Neural crest cell (in vitro differentiated cells): ENCODE results near the gene BBOX1. TPM values are rescaled to one million over a fixed set of nuclear protein-coding genes. Genes with fewer than 3 reads are reported as not detected.

Experiments
- DNase-seq: peaks from one replicate; pipeline ENCODE4 v3.0.0; 2021; ENCODE audit warnings: low read depth, mixed read lengths, low spot score
- H3K27ac Mint-ChIP-seq: one replicate; pipeline ENCODE4 v1.8.0; 2021; ENCODE audit warnings: mild to moderate bottlenecking, mixed read lengths; ENCODE audit not compliant: unreplicated experiment
- H3K27me3 Mint-ChIP-seq: 2 replicates; pipeline ENCODE4 v1.8.0; 2021; ENCODE audit warnings: low read depth, mild to moderate bottlenecking, mixed read lengths
- H3K36me3 Mint-ChIP-seq: 2 replicates; pipeline ENCODE4 v1.8.0; 2021; ENCODE audit warnings: low read depth, mild to moderate bottlenecking, mixed read lengths
- H3K4me1 Mint-ChIP-seq: 2 replicates; pipeline ENCODE4 v1.8.0; 2021; ENCODE audit warnings: mixed read lengths
- H3K4me3 Mint-ChIP-seq: one replicate; pipeline ENCODE4 v1.8.0; 2021; ENCODE audit warnings: mild to moderate bottlenecking, mixed read lengths
- H3K9me3 Mint-ChIP-seq: 2 replicates; pipeline ENCODE4 v1.8.0; 2021; ENCODE audit warnings: mixed read lengths
- CTCF ChIP-seq: fragments of 200-600 bp; sonication (generic); conservative IDR thresholded peaks from 2 replicates; pipeline ENCODE4 v1.5.0; 2021; ENCODE audit warnings: antibody characterized with exemption, mild to moderate bottlenecking
- total RNA-seq: library from RNA; stranded (reverse); gene quantifications from 2 replicates; pipeline ENCODE4 v1.2.1, GENCODE V29; 2021

BBOX1 gene
- total RNA-seq, 1 donor from 2014 or later = not detected

- Mint-ChIP-seq H3K36me3 (peaks cover 8% of the 10 kb centered on the region), H3K27ac (peak overlapping the region; percentile 72), H3K9me3 (no peaks in the 10 kb centered on the region), H3K4me1 (no peaks in the 10 kb centered on the region), H3K4me3 (no peak overlapping the region), H3K27me3 (no peaks in the 10 kb centered on the region)
- no peak for DNase-seq
- no peak for TF ChIP-seq CTCF
Observed at GRCh38 chr11:27076121-27076589, 35.5 kb downstream of the BBOX1 start.

- H3K4me3 Mint-ChIP-seq = no peak overlapping the region
- H3K36me3 Mint-ChIP-seq = no peaks in the 10 kb centered on the region
- no peak overlapping the region for H3K27ac Mint-ChIP-seq
- no peaks in the 10 kb centered on the region for H3K27me3 Mint-ChIP-seq
- H3K9me3 Mint-ChIP-seq = no peaks in the 10 kb centered on the region
- DNase-seq = no peak
- TF ChIP-seq CTCF = no peak
- H3K4me1 Mint-ChIP-seq = peaks cover 15% of the 10 kb centered on the region
Observed at GRCh38 chr11:27081056-27081455, 40.4 kb downstream of the BBOX1 start.

GRCh38 chr11:27083241-27083640 lies 42.6 kb downstream of the BBOX1 start:
- Mint-ChIP-seq H3K27ac (no peak overlapping the region), H3K36me3 (no peaks in the 10 kb centered on the region), H3K27me3 (no peaks in the 10 kb centered on the region), H3K4me1 (peaks cover 15% of the 10 kb centered on the region), H3K9me3 (no peaks in the 10 kb centered on the region), H3K4me3 (no peak overlapping the region)
- no peak for TF ChIP-seq CTCF
- DNase-seq = no peak

- H3K4me3 Mint-ChIP-seq = no peak overlapping the region
- DNase-seq = no peak
- H3K27me3 Mint-ChIP-seq = no peaks in the 10 kb centered on the region
- TF ChIP-seq CTCF = no peak
- no peaks in the 10 kb centered on the region for H3K36me3 Mint-ChIP-seq
- no peaks in the 10 kb centered on the region for H3K9me3 Mint-ChIP-seq
- H3K4me1 Mint-ChIP-seq = peaks cover 15% of the 10 kb centered on the region
- no peak overlapping the region for H3K27ac Mint-ChIP-seq
Observed at GRCh38 chr11:27083782-27084181, 43.2 kb downstream of the BBOX1 start.

- Mint-ChIP-seq H3K9me3 (no peaks in the 10 kb centered on the region), H3K27me3 (no peaks in the 10 kb centered on the region), H3K36me3 (no peaks in the 10 kb centered on the region), H3K27ac (peak overlapping the region; percentile 51), H3K4me3 (no peak overlapping the region), H3K4me1 (peaks cover 15% of the 10 kb centered on the region)
- DNase-seq = no peak
- no peak for TF ChIP-seq CTCF
Observed at GRCh38 chr11:27084518-27084917, 43.9 kb downstream of the BBOX1 start.

GRCh38 chr11:27085111-27085510 lies 44.5 kb downstream of the BBOX1 start:
- peaks cover 15% of the 10 kb centered on the region for H3K4me1 Mint-ChIP-seq
- no peak for DNase-seq
- no peak for TF ChIP-seq CTCF
- H3K4me3 Mint-ChIP-seq = no peak overlapping the region
- peaks cover 3% of the 10 kb centered on the region for H3K36me3 Mint-ChIP-seq
- peaks cover 3% of the 10 kb centered on the region for H3K9me3 Mint-ChIP-seq
- H3K27me3 Mint-ChIP-seq = no peaks in the 10 kb centered on the region
- no peak overlapping the region for H3K27ac Mint-ChIP-seq
